HG03571 (cell line): ENCODE data around the gene HTRA2.

Source experiments
- ATAC-seq: cut with Tn5 transposase; IDR thresholded peaks from one replicate; pipeline ENCODE4 v1.9.1; 2021; ENCODE audit not compliant: unreplicated experiment

Gene HTRA2

GRCh38 chr2:74538881-74539339, 9.2 kb downstream of the HTRA2 start:
- ATAC-seq = no peak

DNA sequence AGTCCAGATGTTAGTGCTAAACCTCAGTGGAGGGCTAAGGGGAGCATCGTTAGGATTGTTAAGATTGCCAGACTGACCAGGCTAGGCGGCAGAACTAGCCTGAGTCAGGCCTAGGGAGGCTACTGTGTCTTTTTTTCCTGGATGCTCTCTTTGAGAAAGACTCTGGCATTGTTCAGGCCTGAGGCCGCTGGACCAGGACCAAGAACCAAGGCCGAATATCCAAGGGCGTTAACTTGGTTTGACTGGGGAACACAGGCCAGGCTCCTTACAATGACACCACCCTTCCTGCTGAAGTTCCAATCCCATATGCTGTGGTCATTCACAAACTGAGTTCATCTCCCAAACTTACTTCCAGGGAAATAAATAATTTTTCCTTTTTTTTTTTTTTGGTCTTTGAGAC, 10.6 kb downstream of the HTRA2 start:
- no peak for ATAC-seq

GRCh38 chr2:74542978-74543377, 13.2 kb downstream of the HTRA2 start:
- ATAC-seq = no peak

DNA sequence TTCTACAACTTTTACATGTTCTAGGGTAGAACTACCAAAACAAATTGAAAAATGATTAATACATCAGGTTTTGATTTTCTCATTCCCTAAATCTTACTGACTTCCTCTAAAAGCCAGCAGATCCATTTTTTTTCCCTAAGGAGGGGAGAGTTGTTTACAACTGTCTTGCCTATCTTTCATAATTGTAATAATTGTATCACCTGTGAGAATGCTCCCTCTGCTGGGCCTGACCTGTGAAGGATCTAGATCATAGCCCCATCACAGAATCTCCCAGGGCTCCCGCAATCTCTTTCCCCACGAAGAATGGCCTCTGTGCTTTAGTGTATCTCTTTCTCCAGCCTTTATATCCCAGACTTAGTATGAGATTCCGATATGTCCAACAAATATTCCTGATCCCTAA, 14.9 kb downstream of the HTRA2 start:
- ATAC-seq = no peak

GRCh38 chr2:74546004-74546403, 16.3 kb downstream of the HTRA2 start:
- ATAC-seq = no peak

GRCh38 chr2:74548285-74548899, 18.7 kb downstream of the HTRA2 start:
- no peak for ATAC-seq

GRCh38 chr2:74548900-74549826, 19.4 kb downstream of the HTRA2 start:
- ATAC-seq = no peak

GRCh38 chr2:74550231-74550630, 20.5 kb downstream of the HTRA2 start:
- ATAC-seq = no peak

DNA sequence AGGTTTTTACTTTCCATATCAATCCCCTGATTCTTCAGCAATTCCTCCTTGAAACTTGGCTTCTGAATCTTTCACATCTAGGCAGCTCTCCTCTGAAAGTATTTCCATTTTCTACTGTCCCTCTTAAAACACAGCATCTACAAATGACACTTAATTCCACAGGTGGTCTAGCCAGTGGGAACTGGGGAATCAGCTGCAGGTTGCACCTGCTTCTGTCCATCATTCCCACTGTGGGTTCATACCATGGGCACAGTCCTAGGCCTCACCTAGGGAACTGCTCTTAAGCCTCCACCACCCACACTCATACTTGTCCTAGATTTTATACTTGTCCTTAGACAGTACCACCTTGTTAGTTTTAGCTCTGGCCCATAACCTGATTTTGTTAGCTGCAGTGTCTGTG, 21.8 kb downstream of the HTRA2 start:
- ATAC-seq = no peak

DNA sequence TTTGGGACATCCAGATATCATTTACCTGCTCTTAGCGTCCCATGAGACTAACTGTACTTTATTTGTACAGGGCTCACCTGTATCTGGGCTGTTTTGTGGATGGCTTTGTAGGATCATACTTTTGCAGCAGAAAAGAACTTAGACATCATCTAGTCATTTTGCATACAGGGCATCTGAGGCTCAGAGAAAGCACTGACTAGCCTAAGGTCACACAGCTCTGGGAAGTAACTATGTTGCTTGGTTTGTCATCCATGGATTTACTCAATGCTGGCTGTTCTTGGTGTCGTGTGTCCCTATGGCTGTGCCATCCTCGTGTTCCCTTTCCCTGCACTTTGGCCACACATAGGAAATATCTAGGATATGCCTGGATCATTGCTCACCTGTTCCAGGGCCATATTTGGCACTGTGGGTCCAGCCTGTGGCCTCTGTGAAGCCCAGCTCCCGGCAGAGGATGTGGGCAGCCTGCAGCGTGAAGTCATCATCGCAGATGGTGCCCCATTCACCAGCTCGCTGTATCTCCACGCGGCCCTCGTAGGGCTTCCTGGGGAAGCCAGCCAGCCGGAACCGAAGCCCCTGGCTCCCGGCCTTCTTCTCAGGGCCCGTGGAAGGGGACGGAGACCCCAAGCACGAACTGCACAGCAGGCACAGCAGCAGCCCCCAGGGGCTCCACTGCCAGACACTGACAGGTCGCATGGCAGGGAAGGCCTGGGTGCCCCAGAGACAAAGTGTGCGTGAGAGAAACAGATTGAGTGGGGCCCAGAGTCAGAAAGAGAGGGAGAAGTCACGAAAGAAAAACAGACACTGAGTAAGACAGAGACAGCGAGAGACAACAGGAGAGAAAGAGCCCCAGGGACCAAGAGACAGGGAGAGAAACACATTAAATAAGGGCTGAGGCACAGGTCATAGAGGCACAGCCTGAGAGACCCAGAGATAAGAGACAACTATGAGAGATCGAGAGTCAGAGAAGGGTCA, 22.5 kb downstream of the HTRA2 start:
- no peak for ATAC-seq

DNA sequence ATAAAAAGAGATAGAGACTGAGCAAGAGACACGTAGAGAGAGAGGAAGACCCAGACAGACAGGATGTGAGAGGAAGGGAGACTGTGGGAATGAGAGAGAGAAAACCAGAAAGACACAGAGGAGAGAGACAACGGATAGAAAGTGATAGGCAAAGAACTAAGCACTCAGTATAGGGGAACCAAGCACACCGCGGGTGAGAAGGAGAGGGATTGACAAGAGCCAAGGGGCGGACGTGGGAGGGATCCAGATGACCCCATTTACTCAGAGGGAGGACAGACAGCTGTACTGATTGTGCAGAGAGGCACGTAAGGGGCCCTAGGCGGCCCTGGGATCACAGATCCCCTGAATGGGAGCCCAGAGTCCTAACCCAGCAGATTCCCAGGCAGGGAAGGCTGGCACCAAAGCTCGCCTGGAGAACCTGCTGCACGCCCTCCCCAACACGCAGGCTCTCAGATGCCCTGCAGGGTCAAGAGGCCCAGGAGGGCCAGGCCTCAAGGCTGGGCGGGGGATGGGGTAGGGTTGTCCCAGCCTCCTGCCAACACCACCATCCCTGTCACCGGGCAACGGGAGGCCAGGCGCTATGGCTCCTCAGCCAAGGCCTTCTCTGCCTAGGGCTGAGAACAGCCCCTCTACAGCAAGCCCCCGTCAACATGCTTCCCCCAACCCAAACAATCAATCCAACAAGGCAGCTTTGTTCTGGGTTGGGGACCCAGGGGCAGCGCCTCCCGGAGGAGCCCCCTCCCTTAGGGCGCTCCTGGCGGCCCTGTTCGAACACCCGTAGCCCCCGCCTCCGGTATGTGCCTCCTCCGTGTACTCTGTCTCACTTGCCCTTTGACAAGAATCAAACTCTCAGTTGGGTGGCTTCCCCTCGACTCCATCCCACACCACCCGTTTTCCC, 23.4 kb downstream of the HTRA2 start:
- no peak for ATAC-seq

DNA sequence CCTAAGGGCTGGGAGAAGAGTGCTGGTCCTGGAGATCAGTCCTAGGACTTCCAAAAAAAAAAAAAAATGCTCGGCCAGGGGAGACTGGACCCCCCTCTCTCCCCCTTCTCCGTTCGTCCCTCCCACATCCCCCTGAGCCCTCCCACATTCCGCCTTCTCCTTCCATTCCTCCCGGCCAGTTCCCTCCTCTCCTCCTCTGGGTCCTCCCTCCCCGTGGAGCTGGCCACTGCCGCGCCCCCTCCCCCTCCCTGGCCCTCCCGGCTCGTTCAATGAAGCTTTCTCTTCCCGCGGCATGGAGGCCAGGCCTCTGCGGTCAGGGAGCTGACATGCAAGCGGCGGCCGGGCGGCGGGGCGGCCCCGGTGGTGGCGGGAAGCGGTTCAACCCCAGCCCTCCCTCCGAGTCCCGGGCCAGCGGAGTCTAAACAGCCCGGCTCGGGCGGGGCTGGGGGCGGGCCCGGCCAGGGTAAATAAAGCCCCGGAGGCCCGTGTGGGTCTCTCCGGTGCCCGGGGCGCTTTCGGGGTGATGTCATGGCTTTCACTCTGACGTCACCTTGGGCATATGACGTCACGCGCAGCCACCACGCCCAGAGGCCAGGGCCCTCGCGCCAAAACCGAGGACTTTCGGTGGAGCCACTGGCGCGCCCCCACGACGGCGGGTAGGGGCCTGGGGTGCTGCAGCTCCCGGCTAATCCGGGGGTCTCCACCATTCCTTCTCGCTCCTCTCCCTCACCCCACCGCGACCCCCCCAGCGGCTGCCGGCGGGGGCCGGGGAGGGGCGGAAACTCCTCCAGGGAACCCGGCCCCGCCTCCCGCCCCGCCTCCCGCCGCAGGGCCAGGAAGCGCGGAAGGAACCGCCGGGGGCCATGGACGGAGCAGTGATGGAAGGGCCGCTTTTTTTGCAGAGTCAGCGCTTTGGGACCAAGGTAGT, 24.4 kb downstream of the HTRA2 start, which contains the start of the genes DOK1 and LOXL3:
Gene DOK1, plus strand, starts transcription at position 829 of the 928 bp plus-strand sequence. Its CDS starts 35 bp downstream, at position 864.
Gene LOXL3, minus strand, starts transcription at position 51 of the 928 bp plus-strand sequence. CDS start 1,308 bp downstream, outside the sequence.
- ATAC-seq = peak; percentile 43

GRCh38 chr2:74554820-74555531, 25.2 kb downstream of the HTRA2 start:
- no peak for ATAC-seq

GRCh38 chr2:74555610-74556103, 25.9 kb downstream of the HTRA2 start:
- ATAC-seq = no peak

DNA sequence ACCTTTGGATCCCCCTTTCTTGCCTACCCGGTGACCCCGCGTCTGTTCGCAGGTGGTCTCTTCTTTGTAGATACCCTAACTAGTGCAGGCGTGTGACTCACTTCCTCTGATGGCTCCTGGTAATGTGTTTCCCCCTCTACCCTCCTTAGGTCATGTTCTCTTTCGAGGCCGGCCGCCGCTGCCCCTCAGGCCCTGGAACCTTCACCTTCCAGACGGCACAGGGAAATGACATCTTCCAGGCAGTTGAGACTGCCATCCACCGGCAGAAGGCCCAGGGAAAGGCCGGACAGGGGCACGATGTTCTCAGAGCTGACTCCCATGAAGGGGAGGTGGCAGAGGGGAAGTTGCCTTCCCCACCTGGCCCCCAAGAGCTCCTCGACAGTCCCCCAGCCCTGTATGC, 26.4 kb downstream of the HTRA2 start:
- ATAC-seq = no peak

DNA sequence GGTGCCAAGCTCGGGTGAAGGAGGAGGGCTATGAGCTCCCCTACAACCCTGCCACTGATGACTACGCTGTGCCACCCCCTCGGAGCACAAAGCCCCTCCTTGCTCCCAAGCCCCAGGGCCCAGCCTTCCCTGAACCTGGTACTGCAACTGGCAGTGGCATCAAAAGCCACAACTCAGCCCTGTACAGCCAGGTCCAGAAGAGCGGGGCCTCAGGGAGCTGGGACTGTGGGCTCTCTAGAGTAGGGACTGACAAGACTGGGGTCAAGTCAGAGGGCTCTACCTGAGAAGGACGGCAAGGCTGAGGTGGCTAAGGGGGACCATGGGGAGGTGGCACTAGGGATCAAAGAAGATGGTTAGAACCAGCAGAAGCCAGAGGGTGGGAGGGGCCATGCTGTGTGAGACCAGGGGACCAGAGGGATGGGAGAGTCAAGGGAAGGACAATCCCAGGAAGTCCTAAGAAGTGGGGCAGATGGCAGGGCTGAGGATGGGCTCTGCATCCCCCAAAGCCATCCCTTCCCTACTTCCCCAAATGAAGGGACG, 27.2 kb downstream of the HTRA2 start:
- no peak for ATAC-seq
